Mammary epithelial cell (primary cell): ENCODE results near the gene ITGAD.

Source experiments
- CTCF ChIP-seq, 2 donors: IDR thresholded peaks in 1 of 2; conservative IDR thresholded peaks in 1 of 2; 2 replicates each; pipeline ENCODE4 v1.5.1; 2011 to 2012; ENCODE audit warnings: inconsistent platforms in 2 of 2, low read length in 2 of 2, mild to moderate bottlenecking in 2 of 2, control low read depth in 1 of 2, low read depth in 1 of 2; ENCODE audit not compliant: insufficient read depth in 1 of 2; ENCODE audit errors: extremely low read depth in 1 of 2
- EZH2 ChIP-seq: IDR thresholded peaks from 2 replicates; pipeline ENCODE4 v1.6.1; 2012; ENCODE audit warnings: low read length, inconsistent platforms, borderline replicate concordance

GRCh38 chr16:31376705-31377104 lies 16.4 kb upstream of the ITGAD start:
- no peak for TF ChIP-seq EZH2
- TF ChIP-seq CTCF (conservative IDR thresholded peaks at IDR 0.05 in 1 of 2, IDR thresholded peaks at IDR 0.05 in 1 of 2; ENCODE audit: extremely low read depth in 1 of 2, insufficient read depth in 1 of 2, low read depth in 1 of 2, low read length in 2 of 2): no peak
